Body of pancreas (tissue), 4 donors: ENCODE measurements around the gene KLB. TPM values are rescaled to one million over a fixed set of nuclear protein-coding genes. Genes with fewer than 3 reads are reported as not detected.

ENCODE experiments used
- ATAC-seq: fragments of 150-250 bp; one replicate; pipeline ENCODE4 v1.9.1; 2016
- DNase-seq, 4 donors: peaks; one replicate each; pipeline ENCODE4 v3.0.0-alpha.2; 2019
- H3K27ac ChIP-seq, 4 donors: fragments of 200-600 bp; sonication (generic); 1 replicate in 3 of 4; 2 replicates in 1 of 4; pipeline versions ENCODE4 v1.5.1 to v1.6.1; 2016 to 2019; ENCODE audit warnings: mild to moderate bottlenecking in 1 of 4, mixed read lengths in 1 of 4, moderate library complexity in 1 of 4
- H3K27me3 ChIP-seq, 2 donors: fragments of 200-600 bp; sonication (generic); one replicate each; pipeline ENCODE4 v1.6.0; 2016; ENCODE audit warnings: mild to moderate bottlenecking in 1 of 2
- H3K36me3 ChIP-seq, 2 donors: fragments of 200-600 bp; sonication (generic); replicated peaks in 1 of 2; 2 replicates each; pipeline ENCODE4 v1.5.1; 2016; ENCODE audit warnings: low read depth in 2 of 2; ENCODE audit not compliant: insufficient read depth in 1 of 2
- H3K4me1 ChIP-seq: fragments of 200-600 bp; sonication (generic); one replicate; pipeline ENCODE4 v1.6.0; 2016
- H3K4me3 ChIP-seq, 2 donors: fragments of 200-600 bp; sonication (generic); 1 replicate in 1 of 2; 2 replicates in 1 of 2; pipeline ENCODE4 v1.5.1; 2016 to 2019
- H3K9me3 ChIP-seq, 3 donors: fragments of 200-600 bp; sonication (generic); 1 replicate in 2 of 3; 2 replicates in 1 of 3; pipeline ENCODE4 v1.5.1; 2016
- POLR2A ChIP-seq, 3 donors: fragments of 450-650 bp; IDR thresholded peaks; one replicate each; pipeline ENCODE4 v1.6.1; 2016; ENCODE audit warnings: antibody characterized with exemption in 3 of 3, mild to moderate bottlenecking in 2 of 3
- WGBS, 2 donors: methylation state at CpG; one replicate each; pipeline ENCODE4 v1.1.5; 2017; 5-methylcytosine and 5-hydroxymethylcytosine counted together
- intact Hi-C: fragments of 100-400 bp; cut with DNase I; formaldehyde crosslinking; loops from one replicate; pipeline ENCODE4 v1.15.1; 2023
- total RNA-seq, 2 donors: library from RNA; depleted of rRNA; stranded (reverse); fragments of >200 nt; gene quantifications; one replicate each; pipeline ENCODE4 v1.1.0, GENCODE V29; 2016
- TF ChIP-seq, protein P1 (sequence below), 7 experiments: fragments of 450-650 bp in 4 of 7; fragments of 200-600 bp in 3 of 7; sonication (generic) in 3 of 7; IDR thresholded peaks; one replicate each; pipeline ENCODE4 v1.5.1; 2016 to 2019; ENCODE audit warnings: antibody characterized with exemption in 7 of 7

The KLB gene
- total RNA-seq, 2 donors from 2014 or later: 2.1 to 3.6 TPM

DNA sequence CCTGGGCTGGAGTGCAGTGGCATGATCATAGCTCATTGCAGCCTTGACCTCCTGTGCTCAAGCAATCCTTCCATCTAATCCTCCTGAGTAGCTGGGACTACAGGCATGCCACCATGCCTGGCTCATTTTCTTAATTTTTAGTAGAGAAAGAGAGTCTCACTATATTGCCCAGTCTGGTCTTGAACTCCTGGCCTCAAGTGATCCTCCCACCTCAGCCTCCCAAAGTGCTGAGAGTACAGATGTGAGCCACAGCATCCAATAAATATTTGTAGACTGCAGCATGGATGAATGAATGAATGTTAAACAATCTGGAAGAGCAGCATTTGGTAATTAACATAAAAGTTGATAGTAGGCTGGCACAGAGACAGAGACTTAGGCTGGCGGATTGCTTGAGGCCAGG, 20.0 kb downstream of the KLB start:
- intact Hi-C loops: no loop called here
- Histone ChIP-seq H3K4me3 (no peak overlapping the region), H3K9me3 (no peaks in the 10 kb centered on the region), H3K27ac (peak overlapping the region in 2 of 4 donors; percentile 57 to 63), H3K4me1 (peaks cover 60% of the 10 kb centered on the region), H3K27me3 (no peaks in the 10 kb centered on the region), H3K36me3 (no peaks in the 10 kb centered on the region)
- TF ChIP-seq POLR2A (IDR thresholded peaks at IDR 0.05): no peak
- TF ChIP-seq, protein P1, sequence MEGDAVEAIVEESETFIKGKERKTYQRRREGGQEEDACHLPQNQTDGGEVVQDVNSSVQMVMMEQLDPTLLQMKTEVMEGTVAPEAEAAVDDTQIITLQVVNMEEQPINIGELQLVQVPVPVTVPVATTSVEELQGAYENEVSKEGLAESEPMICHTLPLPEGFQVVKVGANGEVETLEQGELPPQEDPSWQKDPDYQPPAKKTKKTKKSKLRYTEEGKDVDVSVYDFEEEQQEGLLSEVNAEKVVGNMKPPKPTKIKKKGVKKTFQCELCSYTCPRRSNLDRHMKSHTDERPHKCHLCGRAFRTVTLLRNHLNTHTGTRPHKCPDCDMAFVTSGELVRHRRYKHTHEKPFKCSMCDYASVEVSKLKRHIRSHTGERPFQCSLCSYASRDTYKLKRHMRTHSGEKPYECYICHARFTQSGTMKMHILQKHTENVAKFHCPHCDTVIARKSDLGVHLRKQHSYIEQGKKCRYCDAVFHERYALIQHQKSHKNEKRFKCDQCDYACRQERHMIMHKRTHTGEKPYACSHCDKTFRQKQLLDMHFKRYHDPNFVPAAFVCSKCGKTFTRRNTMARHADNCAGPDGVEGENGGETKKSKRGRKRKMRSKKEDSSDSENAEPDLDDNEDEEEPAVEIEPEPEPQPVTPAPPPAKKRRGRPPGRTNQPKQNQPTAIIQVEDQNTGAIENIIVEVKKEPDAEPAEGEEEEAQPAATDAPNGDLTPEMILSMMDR (IDR thresholded peaks at IDR 0.05): no peak
- ATAC-seq: no peak
- DNase-seq: no peak
- WGBS, 2 donors: 82 to 100% methylated on average over 1 of the region's 1 CpG

DNA sequence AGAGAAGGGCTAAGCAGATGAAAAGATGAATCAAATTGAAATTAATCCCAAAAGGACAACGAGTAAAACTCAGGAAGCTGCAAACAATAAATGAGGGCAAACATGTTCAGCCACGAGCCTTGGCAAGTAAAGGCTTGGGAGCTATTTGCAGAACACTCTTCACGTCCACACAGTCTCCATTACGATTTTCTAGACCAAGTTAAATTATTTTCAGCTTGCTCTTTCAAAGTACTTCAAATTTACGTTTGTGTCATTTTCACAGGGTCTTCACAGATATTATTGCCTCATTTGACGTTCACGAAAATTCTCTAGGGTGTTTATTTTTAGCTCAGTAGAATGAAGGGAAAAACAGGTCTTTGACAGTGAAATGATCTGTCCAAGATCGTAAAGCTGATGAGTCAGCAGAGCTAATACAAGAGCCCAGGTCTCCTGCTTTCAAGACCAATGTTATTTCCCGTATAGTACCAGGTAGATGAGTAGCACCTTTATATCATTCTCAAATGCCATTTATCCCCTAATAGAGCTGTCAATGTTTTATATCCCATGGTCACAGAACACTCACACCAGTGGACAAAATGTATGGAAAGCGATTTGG, 20.9 kb downstream of the KLB start:
- no peaks in the 10 kb centered on the region for H3K27me3 ChIP-seq
- no peaks in the 10 kb centered on the region for H3K36me3 ChIP-seq
- ATAC-seq: peak; percentile 65
- no peaks in the 10 kb centered on the region for H3K9me3 ChIP-seq
- WGBS, 2 donors: 39% methylated on average over 10 of the region's 10 CpGs
- no peak overlapping the region for H3K4me3 ChIP-seq
- intact Hi-C loops: no loop called here
- H3K4me1 ChIP-seq: peaks cover 52% of the 10 kb centered on the region
- no peak for TF ChIP-seq POLR2A (IDR thresholded peaks at IDR 0.05)
- TF ChIP-seq, protein P1 (IDR thresholded peaks at IDR 0.05): no peak
- peak overlapping the region in 3 of 4 donors; percentile 47 to 63 (median 57) for H3K27ac ChIP-seq
- DNase-seq: no peak

DNA sequence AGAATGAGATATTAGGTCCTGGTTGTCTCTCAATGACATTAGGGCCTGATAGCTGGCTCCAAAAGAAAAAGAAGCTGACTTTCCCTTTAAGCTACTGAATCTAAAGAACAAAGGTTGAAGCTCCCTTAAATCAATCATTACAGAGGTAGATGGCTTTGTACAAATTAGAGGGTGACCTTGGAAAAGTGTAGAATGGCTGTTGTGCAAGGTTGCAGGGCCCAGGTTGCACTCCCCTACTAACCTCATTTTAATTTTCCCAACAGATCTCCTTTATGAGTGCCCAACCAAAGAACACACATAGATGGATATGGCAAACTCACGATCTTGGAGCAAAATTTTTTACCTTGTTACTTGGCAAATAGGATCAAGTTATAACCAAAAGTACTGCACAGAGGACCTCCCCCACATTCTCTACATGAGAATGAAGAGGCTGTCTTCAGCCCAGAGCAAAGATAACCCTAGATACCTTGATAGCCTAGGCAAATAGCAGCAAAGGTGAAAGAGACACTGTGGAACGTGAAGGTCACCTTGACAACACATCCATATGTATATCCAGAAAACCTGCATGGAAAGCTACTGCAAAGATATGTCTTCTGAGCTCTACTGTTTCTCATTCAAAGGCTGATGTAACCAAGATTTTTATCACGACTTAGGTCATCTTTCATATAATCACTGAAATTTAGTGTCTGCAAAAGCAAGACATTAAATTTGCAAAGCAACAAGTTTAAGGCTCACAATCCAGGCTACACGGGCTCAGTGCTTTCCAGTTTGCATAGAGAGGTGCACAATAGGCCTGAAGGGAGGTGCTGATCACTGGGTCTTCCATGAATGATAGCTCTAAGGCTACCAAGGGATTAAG, 23.0 kb downstream of the KLB start:
- Histone ChIP-seq H3K4me3 (no peak overlapping the region), H3K36me3 (no peaks in the 10 kb centered on the region), H3K27ac (no peak overlapping the region), H3K9me3 (no peaks in the 10 kb centered on the region), H3K4me1 (peaks cover 40% of the 10 kb centered on the region), H3K27me3 (no peaks in the 10 kb centered on the region)
- DNase-seq: no peak
- intact Hi-C loops: no loop called here
- TF ChIP-seq, protein P1 (IDR thresholded peaks at IDR 0.05): no peak
- TF ChIP-seq POLR2A (IDR thresholded peaks at IDR 0.05): no peak
- ATAC-seq: no peak
- 56 to 62% methylated on average over 4 of the region's 4 CpGs for WGBS, 2 donors

DNA sequence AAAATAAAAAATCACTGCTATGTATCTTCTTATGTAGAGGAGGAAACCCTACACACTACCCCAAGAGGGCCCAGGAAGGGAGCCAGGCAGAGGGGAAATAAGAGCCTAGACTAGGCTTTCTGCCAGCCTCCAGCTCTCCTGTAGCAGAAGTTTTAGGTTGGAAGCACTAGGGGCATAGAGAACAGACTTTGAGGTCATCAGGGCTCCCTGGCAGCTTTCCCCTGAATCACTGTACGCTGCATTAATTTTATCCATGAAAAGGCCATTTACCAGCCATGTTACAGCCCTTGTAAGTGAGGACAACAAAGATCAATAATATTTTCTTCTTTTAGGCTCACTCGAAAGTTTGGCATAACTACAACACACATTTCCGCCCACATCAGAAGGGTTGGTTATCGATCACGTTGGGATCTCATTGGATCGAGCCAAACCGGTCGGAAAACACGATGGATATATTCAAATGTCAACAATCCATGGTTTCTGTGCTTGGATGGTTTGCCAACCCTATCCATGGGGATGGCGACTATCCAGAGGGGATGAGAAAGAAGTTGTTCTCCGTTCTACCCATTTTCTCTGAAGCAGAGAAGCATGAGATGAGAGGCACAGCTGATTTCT, 27.3 kb downstream of the KLB start:
- no peak for DNase-seq
- no peak for ATAC-seq
- no peaks in the 10 kb centered on the region for H3K9me3 ChIP-seq
- no peaks in the 10 kb centered on the region for H3K36me3 ChIP-seq
- no peak overlapping the region for H3K4me3 ChIP-seq
- peaks cover 9% of the 10 kb centered on the region for H3K4me1 ChIP-seq
- no peak for TF ChIP-seq POLR2A (IDR thresholded peaks at IDR 0.05)
- TF ChIP-seq, protein P1 (IDR thresholded peaks at IDR 0.05): no peak
- 83 to 85% methylated on average over 11 of the region's 11 CpGs for WGBS, 2 donors
- intact Hi-C loops: no loop called here
- no peak overlapping the region for H3K27ac ChIP-seq
- H3K27me3 ChIP-seq: no peaks in the 10 kb centered on the region
